K562 (cell line): ENCODE results near the gene HOXA9. TPM values are rescaled to one million over a fixed set of nuclear protein-coding genes. Genes with fewer than 3 reads are reported as not detected.
A peak's percentile ranks its signal among the peaks of the same experiment; 100 is the strongest.

Source experiments
- BMI1 ChIP-seq: fragments of 150-350 bp; IDR thresholded peaks from 2 replicates; pipeline ENCODE4 v1.6.1; 2014; ENCODE audit warnings: low read length
- CBX2 ChIP-seq: fragments of 200-600 bp; sonication (generic); IDR thresholded peaks from one replicate; pipeline ENCODE4 v1.6.1; 2012; ENCODE audit warnings: mild to moderate bottlenecking, low read length, inconsistent platforms; ENCODE audit not compliant: insufficient read depth, poor library complexity, severe bottlenecking
- CBX8 ChIP-seq: fragments of 200-600 bp; sonication (generic); IDR thresholded peaks from 2 replicates; pipeline ENCODE4 v1.6.1; 2012; ENCODE audit warnings: borderline replicate concordance, mixed run types, low read depth, mild to moderate bottlenecking, moderate library complexity, mixed read lengths, low read length, control low read depth, inconsistent platforms; ENCODE audit not compliant: poor library complexity, severe bottlenecking; ENCODE audit errors: extremely low read depth
- CCAR2 ChIP-seq: fragments of 200-400 bp; formaldehyde crosslinking; IDR thresholded peaks from 2 replicates; pipeline ENCODE4 v1.6.1; 2017; ENCODE audit warnings: mild to moderate bottlenecking, low read depth, low read length
- DMBX1 ChIP-seq: fragments of 250-450 bp; sonication (Bioruptor Pico); IDR thresholded peaks from 2 replicates; pipeline ENCODE4 v1.8.0; 2022; ENCODE audit warnings: inconsistent platforms, mild to moderate bottlenecking, moderate library complexity, borderline replicate concordance
- IFI16 ChIP-seq: fragments of 250-450 bp; sonication (Bioruptor Pico); IDR thresholded peaks from 2 replicates; pipeline ENCODE4 v2.1.2; 2022; ENCODE audit warnings: mild to moderate bottlenecking, inconsistent platforms
- KLF1 ChIP-seq: fragments of 450-650 bp; IDR thresholded peaks from 2 replicates; pipeline ENCODE4 v1.6.1; 2016; ENCODE audit warnings: missing genetic modification characterization, missing compliant biosample characterization
- MAX ChIP-seq: sonication (generic); formaldehyde crosslinking; IDR thresholded peaks from 2 replicates; pipeline ENCODE4 v1.9.0; 2022; ENCODE audit warnings: mild to moderate bottlenecking, missing genetic modification reagents
- NEUROD1 ChIP-seq: fragments of 150-350 bp; IDR thresholded peaks from 2 replicates; pipeline ENCODE4 v1.6.1; 2014; ENCODE audit warnings: borderline replicate concordance, low read length, low read depth; ENCODE audit not compliant: partially characterized antibody
- NFIC ChIP-seq: fragments of 450-650 bp; IDR thresholded peaks from 2 replicates; pipeline ENCODE4 v1.6.1; 2017; ENCODE audit warnings: mild to moderate bottlenecking, inconsistent platforms
- NR2C2 ChIP-seq, 2 experiments: fragments of 200-800 bp in 1 of 2; sonication (Bioruptor generic) in 1 of 2; sonication (generic) in 1 of 2; formaldehyde crosslinking in 1 of 2; IDR thresholded peaks; 2 replicates each; pipeline versions ENCODE4 v1.6.1 to v1.8.0; 2016 to 2022; ENCODE audit warnings: mild to moderate bottlenecking in 1 of 2, missing compliant biosample characterization in 1 of 2, missing genetic modification characterization in 1 of 2, missing genetic modification reagents in 1 of 2
- POLR3A ChIP-seq: IDR thresholded peaks from 2 replicates; pipeline ENCODE4 v1.6.1; 2011; ENCODE audit warnings: borderline replicate concordance, mild to moderate bottlenecking, moderate library complexity; ENCODE audit not compliant: insufficient read length, insufficient read depth; ENCODE audit errors: extremely low read depth
- POLR3G ChIP-seq: IDR thresholded peaks from 2 replicates; pipeline ENCODE4 v1.6.1; 2011; ENCODE audit not compliant: insufficient read length, insufficient replicate concordance; ENCODE audit errors: extremely low read depth
- RNF2 ChIP-seq: sonication (generic); IDR thresholded peaks from 2 replicates; pipeline ENCODE4 v1.6.1; 2016
- ZBTB40 ChIP-seq, 2 experiments: fragments of 450-650 bp in 1 of 2; sonication (generic) in 1 of 2; formaldehyde crosslinking in 1 of 2; IDR thresholded peaks; 2 replicates each; pipeline versions ENCODE4 v1.7.1 to v1.9.0; 2016 to 2022; ENCODE audit warnings: inconsistent platforms in 1 of 2, mild to moderate bottlenecking in 1 of 2, missing genetic modification reagents in 1 of 2
- ZFP36 ChIP-seq: fragments of 150-350 bp; IDR thresholded peaks from 2 replicates; pipeline ENCODE4 v1.6.1; 2018; ENCODE audit warnings: low read length, low read depth; ENCODE audit not compliant: partially characterized antibody
- ZNF217 ChIP-seq: sonication (generic); formaldehyde crosslinking; IDR thresholded peaks from 2 replicates; pipeline ENCODE4 v1.8.0; 2022; ENCODE audit warnings: mild to moderate bottlenecking, missing genetic modification reagents
- polyA plus RNA-seq, 8 experiments: library from polyadenylated mRNA; depleted of rRNA in 4 of 8; stranded (reverse) in 5 of 8; unstranded in 3 of 8; fragments of >200 nt; fragmentation: Nextera tagmentation in 2 of 8; fragmentation: Illumina TruSeq in 1 of 8; extraction: Ambion mirVana in 2 of 8; extraction: Trizol in 1 of 8; gene quantifications; 2 replicates each; pipeline versions ENCODE4 v1.2.1 to v1.2.3, GENCODE V29; 2011 to 2014; ENCODE audit warnings: inconsistent platforms in 1 of 8, missing spikeins in 1 of 8
- total RNA-seq, 7 experiments: library from RNA; depleted of rRNA in 6 of 7; stranded (reverse); fragments of >200 nt in 6 of 7; fragmentation: Illumina TruSeq in 2 of 7; extraction: Trizol in 2 of 7; gene quantifications; 2 replicates each; pipeline versions ENCODE4 v1.2.1 to v1.2.3, GENCODE V29; 2011 to 2021; ENCODE audit warnings: low replicate concordance in 1 of 7

The HOXA9 gene
- total and polyA plus RNA-seq, 9 of the 15 experiments (the other 6 are each of a cell fraction or from before 2014, with no cell fraction given), result not detected

- no peak for TF ChIP-seq ZBTB40 (IDR thresholded peaks at IDR 0.05)
- TF ChIP-seq ZBTB40 (CRISPR knock-in tag; IDR thresholded peaks at IDR 0.05), result no peak
- no peak for TF ChIP-seq POLR3A
- TF ChIP-seq BMI1, result peak; percentile 89
- TF ChIP-seq NR2C2 (CRISPR knock-in tag; IDR thresholded peaks at IDR 0.05), result no peak
- no peak for TF ChIP-seq NR2C2 (tag; IDR thresholded peaks at IDR 0.05)
- no peak for TF ChIP-seq DMBX1 (CRISPR knock-in tag)
- TF ChIP-seq IFI16 (CRISPR knock-in tag), result no peak
- peak; percentile 22; the same call in 1 of the 2 replicates for TF ChIP-seq NFIC
- TF ChIP-seq KLF1, result no peak
- no peak for TF ChIP-seq NEUROD1
- TF ChIP-seq ZFP36, result peak; percentile 85
- no peak for TF ChIP-seq CCAR2
- peak; percentile 96 for TF ChIP-seq RNF2
- peak; percentile 85 for TF ChIP-seq CBX2
- TF ChIP-seq ZNF217 (CRISPR knock-in tag), result no peak
- no peak for TF ChIP-seq POLR3G
- TF ChIP-seq MAX (CRISPR knock-in tag), result no peak
- peak; percentile 100 for TF ChIP-seq CBX8
Measured at GRCh38 chr7:27211764-27212204, 46.4 kb upstream of the HOXA9 start (continued).
